Esophagus muscularis mucosa (tissue), 4 donors: Measurements from ENCODE around the gene MEAK7.

Source experiments
- EP300 ChIP-seq: sonication (generic); formaldehyde crosslinking; IDR thresholded peaks from one replicate; pipeline ENCODE4 v1.6.1; 2017; ENCODE audit warnings: antibody characterized with exemption
- POLR2A ChIP-seq: fragments of 450-650 bp; IDR thresholded peaks from one replicate; pipeline ENCODE4 v1.6.1; 2017; ENCODE audit warnings: antibody characterized with exemption, moderate library complexity, mild to moderate bottlenecking, low read depth
- POLR2AphosphoS5 ChIP-seq, 2 donors: sonication (generic); formaldehyde crosslinking; IDR thresholded peaks; one replicate each; pipeline ENCODE4 v1.6.1; 2017; ENCODE audit warnings: antibody characterized with exemption in 2 of 2
- TF ChIP-seq, protein P1 (sequence below), 3 experiments: fragments of 200-600 bp in 2 of 3; fragments of 450-650 bp in 1 of 3; sonication (generic) in 2 of 3; IDR thresholded peaks; one replicate each; pipeline ENCODE4 v1.5.1; 2017 to 2019; ENCODE audit warnings: antibody characterized with exemption in 3 of 3, mild to moderate bottlenecking in 2 of 3, moderate library complexity in 1 of 3

DNA sequence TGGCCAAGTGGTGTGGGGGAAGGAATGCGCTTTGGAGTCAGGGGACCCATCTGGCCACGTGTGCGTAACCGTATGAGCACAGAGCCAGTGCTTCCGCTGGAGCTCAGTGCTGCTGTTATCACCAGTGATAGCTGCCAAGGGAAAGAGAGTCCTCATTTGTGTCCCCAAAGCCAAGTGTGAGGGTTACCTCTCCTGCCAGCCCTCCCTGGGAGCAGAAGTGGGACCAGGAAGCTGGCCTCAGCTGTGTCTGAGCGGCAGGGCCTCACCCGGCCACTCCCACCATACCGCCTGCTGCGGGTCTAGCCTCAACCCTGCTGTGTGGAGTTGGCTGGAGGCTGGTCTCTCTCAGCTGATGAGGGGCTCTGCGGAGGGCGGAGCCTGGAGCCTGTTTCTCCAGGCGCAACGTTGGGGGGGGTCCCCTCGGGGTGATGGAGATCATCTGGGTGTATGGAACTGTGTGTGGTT is 44.5 kb downstream of the MEAK7 start:
- TF ChIP-seq, protein P1, sequence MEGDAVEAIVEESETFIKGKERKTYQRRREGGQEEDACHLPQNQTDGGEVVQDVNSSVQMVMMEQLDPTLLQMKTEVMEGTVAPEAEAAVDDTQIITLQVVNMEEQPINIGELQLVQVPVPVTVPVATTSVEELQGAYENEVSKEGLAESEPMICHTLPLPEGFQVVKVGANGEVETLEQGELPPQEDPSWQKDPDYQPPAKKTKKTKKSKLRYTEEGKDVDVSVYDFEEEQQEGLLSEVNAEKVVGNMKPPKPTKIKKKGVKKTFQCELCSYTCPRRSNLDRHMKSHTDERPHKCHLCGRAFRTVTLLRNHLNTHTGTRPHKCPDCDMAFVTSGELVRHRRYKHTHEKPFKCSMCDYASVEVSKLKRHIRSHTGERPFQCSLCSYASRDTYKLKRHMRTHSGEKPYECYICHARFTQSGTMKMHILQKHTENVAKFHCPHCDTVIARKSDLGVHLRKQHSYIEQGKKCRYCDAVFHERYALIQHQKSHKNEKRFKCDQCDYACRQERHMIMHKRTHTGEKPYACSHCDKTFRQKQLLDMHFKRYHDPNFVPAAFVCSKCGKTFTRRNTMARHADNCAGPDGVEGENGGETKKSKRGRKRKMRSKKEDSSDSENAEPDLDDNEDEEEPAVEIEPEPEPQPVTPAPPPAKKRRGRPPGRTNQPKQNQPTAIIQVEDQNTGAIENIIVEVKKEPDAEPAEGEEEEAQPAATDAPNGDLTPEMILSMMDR (IDR thresholded peaks at IDR 0.05) = no peak
- TF ChIP-seq POLR2A (no peak), EP300 (no peak), POLR2AphosphoS5 (IDR thresholded peaks at IDR 0.05) (no peak)
